ENCODE results near the gene STAP1.
"Not testable (repeated sequence)": the region's sequence is repeated elsewhere in the genome, so short reads cannot be mapped to it uniquely, and the experiment has no call there.

The STAP1 gene, protein sequence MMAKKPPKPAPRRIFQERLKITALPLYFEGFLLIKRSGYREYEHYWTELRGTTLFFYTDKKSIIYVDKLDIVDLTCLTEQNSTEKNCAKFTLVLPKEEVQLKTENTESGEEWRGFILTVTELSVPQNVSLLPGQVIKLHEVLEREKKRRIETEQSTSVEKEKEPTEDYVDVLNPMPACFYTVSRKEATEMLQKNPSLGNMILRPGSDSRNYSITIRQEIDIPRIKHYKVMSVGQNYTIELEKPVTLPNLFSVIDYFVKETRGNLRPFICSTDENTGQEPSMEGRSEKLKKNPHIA
- 3.7 to 5.6 (median 5.1) reads per million in 4 donors for total RNA-seq

DNA sequence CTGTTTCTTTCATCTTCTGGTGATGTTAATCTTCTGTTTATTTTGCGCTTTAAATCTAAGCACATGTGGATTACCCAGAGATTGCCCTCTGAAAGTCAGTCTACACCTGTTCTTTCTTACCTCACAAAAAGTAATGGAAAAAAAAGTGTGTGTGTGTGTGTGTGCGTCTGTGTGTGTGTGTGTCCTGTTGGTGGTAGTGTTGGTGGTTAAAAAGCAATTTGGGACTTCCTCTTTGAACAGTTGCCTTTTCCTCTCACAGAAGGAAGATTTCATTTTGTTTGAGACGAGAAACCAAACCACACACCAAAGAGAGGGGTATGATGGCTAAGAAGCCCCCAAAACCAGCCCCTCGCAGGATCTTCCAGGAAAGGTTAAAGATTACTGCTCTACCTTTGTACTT is at the start of gene STAP1:
TSS of gene STAP1 (plus strand) at position 235 of the 400 bp plus-strand sequence. CDS start at position 318, 83 bp downstream.
- peak in 1 of 5 donors; percentile 72 for DNase-seq

DNA sequence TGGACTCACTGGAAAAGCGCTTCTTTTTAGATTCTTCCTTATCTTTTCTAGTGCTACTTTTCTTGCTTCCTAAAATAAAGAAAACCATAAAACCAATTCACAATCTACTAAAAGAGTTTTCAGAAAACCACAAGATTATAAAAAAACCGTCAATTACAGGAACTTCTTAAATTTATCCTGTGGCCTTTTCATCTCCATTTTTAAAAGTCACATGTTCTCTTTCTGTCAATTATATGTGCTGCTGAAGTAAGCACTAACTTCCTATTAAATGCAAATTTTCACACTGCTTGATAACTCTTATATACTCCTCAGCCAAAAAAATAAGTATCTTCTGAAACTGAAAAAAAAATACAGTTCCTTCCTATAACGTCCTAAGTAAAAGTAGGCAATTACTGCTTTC is 46.0 kb upstream of the STAP1 start:
- DNase-seq: no peak

DNA sequence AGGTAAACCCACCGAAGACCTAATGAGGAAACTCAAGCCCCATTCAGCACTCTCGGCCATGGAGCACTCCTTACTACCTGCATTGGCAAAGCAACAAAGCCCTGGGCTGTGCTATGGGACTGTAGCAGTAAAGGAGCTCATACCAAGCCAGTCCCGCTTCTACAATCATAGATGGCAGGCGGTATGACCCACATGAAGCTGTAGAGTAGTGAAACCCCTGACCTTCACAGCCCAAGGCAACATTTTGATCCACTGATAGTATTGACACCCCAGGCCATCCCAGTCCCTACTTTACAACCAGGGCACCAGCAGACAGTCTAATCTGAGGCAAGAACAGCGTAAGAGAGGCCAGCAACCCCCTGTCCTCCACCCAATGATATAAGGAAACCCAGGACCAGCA is 38.4 kb upstream of the STAP1 start:
- DNase-seq: no peak

DNA sequence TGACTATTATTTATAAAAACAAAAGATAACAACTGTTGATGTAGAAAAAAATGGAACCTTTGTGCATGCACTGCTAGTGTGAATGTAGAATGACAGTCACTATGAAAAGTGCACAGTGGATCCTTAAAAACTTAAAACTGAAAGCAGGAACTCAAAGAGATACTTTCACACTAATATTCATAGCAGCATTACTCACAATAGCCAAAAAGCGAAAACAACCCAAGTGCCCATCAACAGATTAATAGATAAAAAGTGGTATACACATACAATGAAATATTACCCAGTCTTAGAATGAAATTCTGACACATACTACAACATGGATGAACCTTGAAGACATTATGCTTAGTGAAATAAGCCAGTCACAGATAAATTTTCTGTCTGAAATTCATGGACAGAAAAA is 37.0 kb upstream of the STAP1 start:
- peak in 1 of 5 donors; percentile 45 for DNase-seq

DNA sequence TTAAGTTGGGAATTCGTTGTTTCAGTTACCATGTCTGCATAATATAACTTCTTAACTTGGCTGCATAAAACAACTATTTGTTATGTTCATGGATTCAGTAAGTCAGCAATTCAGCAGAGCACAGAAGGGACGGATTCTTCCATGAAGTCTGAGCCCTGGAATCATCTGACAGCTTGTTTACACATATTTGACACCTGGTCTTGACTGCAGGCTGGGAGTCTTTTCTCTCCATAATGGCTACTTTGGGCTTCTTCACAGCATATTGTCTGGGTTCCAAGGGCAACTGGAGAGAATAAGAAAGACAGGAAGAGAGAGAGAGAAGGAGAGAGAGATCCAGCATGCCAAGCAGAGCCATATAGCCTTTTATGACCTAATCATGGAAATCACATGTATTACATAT is 36.3 kb upstream of the STAP1 start:
- no peak for DNase-seq

DNA sequence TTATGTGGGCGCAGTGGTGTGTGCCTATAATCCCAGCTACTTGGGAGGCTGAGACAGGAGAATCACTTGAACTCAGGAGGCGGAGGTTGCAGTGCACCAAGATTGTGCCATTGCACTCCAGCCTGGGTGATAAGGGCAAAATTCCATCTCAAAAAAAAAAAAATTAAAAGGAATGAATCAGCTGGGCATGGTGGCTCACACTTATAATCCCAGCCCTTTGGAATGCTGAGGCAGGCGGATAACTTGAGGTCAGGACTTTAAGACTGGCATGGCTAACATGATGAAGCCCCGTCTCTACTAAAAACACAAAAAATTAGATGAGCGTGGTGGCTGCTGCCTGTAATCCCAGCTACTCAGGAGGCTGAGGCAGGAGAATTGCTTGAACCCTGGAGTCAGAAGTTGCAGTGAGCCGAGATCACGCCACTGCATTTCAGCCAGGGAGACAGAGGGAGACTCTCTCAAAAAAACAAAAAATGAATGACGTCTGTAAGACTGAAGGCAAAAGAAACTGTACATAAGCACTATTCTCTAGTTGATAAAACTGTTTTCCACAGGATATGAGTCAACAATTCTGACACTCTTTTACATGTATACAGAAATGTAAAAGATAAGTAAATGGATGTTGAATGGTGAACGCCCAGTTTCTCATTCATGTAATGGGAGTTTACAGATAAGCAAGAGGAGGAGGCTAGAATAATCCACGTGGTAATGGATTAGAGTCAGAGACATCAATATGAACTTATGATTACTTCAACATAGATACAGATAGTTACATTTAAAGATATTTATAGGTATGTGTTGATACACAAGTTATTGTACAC is 35.5 kb upstream of the STAP1 start:
- DNase-seq: peak in 1 of 5 donors; percentile 83

DNA sequence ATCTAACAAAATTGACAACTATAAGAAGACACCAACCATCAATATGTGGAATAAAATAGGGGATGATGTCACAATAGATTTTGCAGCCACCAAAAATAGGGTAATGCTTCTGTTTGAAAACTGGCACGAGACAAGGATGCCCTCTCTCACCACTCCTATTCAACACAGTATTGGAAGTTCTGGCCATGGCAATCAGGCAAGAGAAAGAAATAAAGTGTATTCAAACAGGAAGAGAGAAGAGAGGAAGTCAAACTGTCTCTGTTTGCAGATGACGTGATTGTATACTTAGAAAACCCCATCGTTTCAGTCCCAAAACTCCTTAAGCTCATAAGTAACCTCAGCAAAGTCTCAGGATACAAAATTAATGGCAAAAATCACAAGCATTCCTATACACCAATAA is 34.4 kb upstream of the STAP1 start:
- not testable (repeated sequence) for DNase-seq

DNA sequence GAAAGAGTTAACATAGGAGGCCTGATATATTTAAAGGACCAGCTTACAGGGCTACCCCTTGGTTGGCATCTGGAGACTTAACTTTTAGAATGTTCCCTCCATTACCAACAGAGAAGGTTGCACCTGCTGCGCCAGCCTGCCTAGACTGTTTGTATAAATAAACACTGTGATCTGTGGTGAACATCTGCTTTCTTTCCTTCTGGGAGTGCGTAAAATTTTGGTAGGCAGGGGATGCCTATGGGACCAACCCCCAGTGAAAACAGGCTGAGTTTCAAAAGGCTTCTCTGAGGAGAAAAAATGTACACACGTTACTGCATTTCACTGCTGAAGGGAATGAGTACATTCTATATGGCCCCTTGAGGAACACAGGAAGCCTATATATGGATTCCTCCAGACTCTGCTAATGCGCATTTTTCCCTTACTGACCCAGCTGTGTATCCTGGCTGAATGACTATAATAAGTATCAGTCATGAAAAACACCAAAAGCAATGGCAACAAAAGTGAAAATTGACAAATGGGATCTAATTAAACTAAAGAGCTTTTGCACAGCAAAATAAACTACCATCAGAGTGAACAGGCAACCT is 27.1 kb upstream of the STAP1 start:
- DNase-seq: no peak

DNA sequence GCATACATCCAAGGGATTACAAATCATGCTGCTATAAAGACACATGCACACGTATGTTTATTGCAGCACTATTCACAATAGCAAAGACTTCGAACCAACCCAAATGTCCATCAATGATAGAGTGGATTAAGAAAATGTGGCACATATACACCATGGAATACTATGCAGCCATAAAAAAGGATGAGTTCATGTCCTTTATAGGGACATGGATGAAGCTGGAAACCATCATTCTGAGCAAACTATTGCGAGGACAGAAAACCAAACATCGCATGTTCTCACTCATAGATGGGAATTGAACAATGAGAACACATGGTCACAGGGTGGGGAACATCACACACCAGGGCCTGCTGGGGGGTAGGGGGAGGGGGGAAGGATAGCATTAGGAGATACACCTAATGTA is 26.1 kb upstream of the STAP1 start:
- DNase-seq: not testable (repeated sequence)

DNA sequence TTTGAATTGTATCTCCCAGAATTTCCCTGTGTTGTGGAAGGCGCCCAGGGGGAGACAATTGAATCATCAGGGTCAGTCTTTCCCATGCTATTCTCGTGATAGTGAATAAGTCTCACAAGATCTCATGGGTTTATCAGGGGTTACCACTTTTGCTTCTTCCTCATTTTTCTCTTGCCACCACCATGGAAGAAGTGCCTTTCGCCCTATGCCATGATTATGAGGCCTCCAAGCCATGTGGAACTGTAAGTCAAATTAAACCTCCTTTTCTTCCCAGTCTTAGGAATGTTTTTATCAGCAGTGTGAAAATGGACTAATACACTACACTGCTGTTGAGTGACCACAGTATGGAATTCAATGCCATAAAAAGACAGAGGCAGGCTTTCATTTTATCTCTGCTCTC is 25.4 kb upstream of the STAP1 start:
- DNase-seq: no peak

DNA sequence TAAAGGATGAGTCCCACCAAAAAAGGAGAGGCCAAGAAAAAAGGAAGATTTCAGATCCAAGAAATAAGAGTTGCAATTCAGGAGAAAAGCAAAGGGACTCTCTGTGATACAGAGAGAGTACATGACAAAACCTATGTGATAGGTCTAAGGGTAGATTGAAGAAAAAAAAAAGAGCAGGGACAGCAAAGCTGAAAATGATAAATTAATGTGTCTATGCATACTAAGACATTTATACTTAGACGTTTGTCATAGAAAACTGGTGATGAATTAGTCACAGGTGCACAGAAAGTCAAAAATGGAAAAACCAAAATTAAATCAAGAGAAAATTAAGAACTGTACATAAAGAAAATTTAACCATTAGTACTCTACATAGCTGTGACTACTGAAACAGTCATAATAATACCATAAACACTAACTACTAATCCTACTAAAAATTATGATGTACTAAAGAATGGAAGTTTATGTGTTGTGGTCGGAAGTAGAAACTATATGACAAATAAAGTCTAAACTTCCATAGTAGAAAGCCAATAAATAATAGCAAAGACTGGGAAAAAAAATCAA is 23.2 kb upstream of the STAP1 start:
- no peak for DNase-seq

DNA sequence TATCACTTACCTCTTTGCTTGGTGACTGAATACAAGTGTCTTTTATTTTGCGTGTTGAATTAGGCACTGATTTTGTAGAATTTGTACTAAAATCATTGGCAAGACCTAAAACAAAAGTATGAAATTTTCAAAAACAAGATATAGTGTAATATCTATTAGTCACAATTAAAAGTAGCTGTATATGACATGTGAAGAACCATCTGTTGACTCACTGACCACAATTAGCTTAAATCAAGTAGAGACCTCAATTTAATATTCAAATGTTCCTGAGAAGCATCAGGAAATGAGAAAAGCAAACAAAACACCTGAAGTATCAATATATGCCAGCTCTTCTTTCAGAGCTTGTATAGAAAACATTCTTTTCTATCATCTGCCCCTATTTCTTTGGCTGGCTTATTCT is 18.7 kb upstream of the STAP1 start:
- DNase-seq: no peak

DNA sequence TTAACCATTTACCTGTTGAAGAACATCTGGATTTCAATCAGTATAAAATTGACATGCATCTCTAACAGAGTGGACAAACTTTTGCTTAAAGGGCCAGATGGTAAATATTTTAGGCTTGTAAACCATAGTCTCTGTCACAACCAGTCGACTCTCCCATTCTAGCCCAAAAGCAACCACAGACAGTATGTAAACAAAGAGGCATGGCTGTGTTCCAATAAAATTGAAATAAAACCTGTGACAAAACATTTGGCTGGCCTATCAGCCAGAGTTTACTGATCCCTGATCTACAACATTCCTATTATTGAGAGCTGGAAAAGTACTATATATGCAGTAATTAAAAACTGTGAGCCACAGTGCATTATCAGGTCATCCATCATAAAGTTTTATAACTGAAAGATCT is 16.5 kb upstream of the STAP1 start:
- no peak for DNase-seq

DNA sequence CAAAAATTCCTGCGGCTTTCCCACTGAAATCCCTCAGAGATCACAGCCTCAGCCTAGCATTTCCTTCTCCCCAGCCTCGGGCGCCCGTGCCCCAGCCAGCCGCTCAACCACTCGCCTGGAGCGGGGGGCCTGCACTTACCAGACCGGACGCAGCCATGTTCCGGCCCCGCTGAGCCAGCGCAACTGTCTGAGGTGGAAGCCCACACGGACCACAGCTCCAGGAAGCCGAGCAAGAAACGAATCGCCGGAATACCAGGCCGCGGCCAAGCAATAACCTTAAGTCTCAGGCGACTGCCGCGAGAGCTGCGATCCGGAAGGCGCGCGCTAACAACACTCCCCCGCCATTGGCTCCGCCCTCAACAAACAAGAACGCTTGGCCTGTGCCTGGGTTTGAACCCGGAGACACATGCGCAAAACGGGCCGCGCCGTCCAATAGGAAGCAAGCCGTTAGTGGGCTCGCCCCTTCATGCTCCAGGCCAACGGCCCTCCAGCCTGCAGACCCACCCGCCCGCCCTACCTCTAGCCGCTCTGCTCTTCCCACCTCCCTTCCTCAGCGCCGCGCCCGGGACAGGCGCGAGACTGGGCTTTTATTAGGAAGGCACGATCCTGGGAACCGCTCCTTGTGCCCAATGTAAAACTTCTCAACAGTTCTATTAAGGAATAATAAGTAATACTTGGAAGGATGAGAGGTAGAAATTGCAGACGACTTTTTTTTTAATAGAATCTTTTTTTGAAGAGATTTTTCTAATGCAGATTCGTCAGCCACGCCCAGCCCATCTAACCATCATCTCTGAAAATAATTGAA is 13.1 kb upstream of the STAP1 start, which contains the start of gene CENPC:
TSS of gene CENPC (minus strand) at position 305 of the 805 bp plus-strand sequence. CDS start at position 157, 148 bp downstream.
- peak; percentile 79 to 97 (median 83) for DNase-seq

DNA sequence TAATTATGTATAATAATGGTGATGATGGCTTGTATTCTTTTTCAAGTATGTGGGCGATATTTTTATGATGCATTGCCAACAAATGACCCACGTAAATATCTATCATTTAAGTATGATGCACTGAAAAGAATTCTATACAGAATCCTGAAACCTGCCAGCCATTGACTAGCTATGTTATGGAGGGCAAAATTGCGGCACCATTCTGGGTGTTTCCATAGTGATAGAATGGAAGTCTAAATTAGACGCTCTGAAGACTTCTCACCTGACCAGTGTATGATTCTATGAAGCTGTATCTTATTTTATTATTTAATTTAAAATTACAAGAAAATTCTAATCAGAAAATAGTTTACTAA is 12.5 kb upstream of the STAP1 start:
- DNase-seq: no peak

DNA sequence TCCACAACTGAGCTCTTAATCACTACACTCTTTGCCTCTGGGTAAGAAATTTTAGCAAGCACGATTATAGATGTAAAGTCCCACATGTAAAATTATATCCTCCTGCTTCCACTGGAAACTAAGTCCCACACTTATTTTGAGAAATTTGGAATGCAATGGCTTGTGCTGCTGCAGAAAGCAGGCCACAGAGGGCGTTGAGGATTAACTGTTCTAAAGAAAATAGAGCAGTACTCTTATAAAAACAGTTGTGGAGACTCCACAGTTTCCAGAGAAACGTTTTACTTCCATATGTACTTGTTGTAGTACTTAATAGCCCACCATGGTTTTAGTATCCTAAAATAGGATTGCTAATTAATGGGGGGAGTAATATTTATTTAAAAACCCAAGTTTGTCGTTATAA is 11.6 kb upstream of the STAP1 start:
- DNase-seq: no peak

DNA sequence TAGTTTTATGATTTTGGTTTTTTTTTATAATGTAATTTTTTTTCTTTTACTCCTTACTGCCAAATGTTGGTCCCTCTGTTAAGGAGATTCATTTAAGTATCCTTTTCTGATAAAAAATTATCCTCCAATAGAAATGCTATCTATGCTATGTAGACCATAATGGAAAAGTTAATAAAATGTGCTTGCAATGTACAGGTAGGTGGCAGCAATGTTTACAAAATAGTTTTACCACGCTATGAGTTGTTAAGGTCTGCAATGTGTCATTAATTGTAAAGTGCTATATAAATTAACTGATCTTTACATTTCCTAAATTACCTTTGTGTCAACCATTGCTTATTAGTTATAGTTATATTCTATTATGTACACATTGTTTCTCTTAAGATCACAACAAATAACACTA is 9.4 kb upstream of the STAP1 start:
- peak in 1 of 5 donors; percentile 47 for DNase-seq

DNA sequence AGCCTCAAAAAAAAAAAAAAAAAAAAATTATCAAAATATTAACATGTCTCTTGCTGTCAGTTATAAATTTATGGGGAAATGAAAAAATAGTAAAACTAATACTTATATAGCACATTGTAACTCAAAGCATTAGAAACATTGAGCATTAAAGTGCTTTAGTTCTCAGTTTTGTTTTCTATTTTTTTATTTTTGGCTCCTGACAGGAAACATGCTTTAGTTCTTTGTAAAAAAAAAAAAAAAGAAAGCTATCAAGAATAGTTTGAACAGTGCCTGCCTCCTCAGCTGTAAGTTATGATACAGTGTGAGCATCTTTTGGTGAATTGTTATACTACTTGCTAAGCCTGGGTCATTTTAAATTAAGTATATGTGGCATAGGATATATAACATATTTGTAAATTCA is 8.1 kb upstream of the STAP1 start:
- DNase-seq: no peak

DNA sequence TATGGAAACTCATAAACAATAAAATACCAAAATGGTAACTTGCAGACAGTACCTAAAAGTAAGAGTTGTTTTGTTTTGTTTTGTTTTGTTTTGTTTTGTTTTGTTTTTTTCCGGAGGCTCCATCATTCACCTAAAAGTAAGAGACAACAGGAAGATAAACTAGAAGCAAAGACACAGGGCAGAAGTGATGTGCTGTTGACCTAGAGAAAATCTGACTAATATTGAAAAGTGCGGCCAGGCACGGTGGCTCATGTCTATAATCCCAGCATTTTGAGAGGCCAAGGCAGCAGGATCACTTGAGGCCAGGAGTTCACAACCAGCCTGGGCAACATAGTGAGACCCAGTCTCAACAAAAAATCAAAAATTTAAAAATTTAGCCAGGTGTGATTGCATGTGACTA is 7.7 kb upstream of the STAP1 start:
- no peak for DNase-seq

DNA sequence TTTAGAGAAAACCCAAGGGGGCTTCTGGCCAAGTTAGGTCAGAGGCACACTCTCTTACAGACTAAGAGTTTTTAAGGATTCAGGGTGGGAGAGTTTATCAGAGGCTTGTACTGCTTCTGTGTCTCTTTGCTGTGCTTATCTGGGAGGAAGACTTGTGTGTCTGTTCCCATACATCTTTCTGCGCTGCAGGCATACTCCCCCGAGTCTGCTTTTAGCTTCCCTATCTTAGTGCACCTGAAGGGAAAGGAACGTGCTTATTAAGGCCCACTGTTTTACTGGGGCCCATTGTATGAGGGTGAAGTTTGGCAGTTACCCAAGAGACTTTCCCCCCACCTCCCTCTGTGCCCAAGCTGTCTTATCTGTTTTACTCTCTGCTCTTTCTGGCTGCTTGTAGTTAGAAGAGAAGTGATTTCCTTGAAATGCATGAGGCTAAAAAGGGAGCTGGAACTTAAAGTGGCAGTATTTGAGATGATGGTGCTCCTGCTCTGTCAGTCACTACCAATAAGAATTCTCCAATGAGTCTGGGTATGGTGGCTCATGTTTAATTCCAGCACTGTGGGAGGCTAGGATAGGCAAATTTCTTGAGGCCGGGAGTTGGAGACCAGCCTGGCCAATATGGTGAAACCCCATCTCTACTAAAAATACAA is 6.3 kb upstream of the STAP1 start:
- DNase-seq: not testable (repeated sequence)

DNA sequence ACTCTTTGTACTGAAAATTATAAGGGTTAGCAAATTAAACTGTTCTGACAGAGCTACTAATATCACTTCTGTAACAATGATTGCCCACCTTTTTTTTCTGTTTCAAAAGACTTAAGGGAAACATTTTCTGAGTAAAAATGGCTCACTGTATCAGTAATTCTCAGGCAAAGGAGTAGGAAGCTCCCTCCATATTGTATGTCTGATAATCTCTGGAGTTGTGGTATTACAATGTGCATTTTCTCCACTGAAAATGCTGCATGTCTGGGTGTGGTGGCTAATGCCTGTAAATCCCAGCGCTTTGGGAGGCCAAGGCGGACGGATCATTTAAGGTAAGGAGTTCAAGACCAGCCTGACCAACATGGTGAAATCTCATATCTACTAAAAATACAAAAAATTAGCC is 4.4 kb upstream of the STAP1 start:
- no peak for DNase-seq

DNA sequence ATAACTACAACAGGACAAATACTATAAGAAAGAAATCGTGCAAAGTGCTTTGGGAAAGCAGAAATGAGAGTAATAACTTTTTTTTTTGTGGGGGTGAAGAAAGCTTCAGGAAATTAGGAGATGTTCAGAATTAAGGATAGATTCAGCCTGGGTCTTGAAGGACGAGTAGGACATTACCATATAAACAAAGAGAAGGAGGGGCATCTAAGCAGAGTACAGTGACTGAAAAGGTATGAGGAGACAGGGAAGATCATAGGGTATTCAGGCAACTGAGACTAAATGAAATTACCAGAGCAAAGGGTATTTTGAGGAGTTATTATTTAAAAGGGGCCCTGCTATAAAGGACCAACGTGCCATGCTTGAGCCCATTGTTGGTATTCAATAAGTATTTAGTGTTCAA is 3.1 kb upstream of the STAP1 start:
- no peak for DNase-seq
